ENCODE results near the gene KCNMB1.

KCNMB1 gene

DNA sequence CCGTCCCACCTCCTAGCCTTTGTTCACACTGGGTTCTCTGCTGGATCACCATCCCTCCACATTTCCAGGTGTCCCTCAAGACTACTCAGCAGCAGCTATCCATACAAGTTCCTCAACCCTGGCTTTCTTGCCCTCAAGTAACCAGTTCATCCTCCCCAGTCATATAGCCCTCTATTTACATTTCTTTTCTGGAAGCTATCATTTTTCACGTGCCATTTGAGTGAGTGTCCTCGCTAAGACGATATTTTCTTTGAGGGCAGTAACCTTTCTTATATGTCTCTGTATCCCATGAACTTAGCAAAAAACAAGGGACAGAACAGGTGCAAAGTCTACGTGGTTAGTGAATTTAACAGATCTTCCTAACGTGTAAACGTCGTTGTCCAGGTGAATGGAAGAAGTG lies 29.6 kb upstream of the KCNMB1 start:
- no peak for DNase-seq (ENCODE audit: low read depth)
- H3K4me3 ChIP-seq (ENCODE audit: low read depth, low read length), result no peak overlapping the region
- TF ChIP-seq, protein P1, sequence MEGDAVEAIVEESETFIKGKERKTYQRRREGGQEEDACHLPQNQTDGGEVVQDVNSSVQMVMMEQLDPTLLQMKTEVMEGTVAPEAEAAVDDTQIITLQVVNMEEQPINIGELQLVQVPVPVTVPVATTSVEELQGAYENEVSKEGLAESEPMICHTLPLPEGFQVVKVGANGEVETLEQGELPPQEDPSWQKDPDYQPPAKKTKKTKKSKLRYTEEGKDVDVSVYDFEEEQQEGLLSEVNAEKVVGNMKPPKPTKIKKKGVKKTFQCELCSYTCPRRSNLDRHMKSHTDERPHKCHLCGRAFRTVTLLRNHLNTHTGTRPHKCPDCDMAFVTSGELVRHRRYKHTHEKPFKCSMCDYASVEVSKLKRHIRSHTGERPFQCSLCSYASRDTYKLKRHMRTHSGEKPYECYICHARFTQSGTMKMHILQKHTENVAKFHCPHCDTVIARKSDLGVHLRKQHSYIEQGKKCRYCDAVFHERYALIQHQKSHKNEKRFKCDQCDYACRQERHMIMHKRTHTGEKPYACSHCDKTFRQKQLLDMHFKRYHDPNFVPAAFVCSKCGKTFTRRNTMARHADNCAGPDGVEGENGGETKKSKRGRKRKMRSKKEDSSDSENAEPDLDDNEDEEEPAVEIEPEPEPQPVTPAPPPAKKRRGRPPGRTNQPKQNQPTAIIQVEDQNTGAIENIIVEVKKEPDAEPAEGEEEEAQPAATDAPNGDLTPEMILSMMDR (IDR thresholded peaks at IDR 0.05; ENCODE audit: insufficient read depth, low read depth, low read length, missing control alignments), result no peak

DNA sequence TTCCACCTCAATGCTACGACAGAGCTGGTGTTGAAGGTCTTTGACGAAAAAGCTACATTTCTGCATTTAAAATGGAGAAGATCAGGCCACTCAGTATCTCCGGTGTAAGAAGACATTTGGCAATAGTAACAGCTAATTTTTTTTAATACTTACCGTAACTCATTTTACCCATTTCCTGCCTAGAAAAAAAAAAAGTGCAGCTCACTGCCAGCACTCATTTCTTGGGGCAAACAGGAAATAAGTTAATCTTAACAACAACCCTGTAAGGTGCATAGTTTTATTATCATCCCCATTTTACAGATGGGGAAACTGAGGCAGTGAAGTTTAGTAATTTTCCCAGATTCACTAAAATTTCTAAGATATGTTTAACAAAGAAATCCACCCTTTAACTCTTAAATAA lies 27.4 kb upstream of the KCNMB1 start:
- TF ChIP-seq, protein P1 (IDR thresholded peaks at IDR 0.05; ENCODE audit: insufficient read depth, low read depth, low read length, missing control alignments), result no peak
- H3K4me3 ChIP-seq (ENCODE audit: low read depth, low read length), result no peak overlapping the region
- no peak for DNase-seq (ENCODE audit: low read depth)

DNA sequence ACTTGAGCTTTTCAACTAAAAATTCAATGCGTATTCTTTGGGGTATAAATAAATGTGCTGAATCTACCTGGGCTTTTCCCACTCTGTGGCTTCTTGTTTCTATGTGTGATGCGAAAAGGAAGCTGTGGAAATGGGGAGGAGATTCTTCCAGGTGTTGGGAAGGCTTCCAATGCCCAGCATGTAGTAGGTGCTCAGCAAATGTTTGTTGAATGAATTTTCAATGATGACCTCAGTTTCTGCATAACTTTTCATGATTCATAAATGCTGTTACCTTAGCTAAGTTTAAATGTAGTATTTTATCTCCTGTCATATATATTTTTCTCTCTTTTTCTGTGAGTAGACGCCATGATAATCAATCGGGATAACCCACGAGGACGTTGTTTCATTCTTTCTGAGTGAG lies 25.6 kb upstream of the KCNMB1 start:
- TF ChIP-seq, protein P1 (IDR thresholded peaks at IDR 0.05; ENCODE audit: insufficient read depth, low read depth, low read length, missing control alignments), result no peak
- H3K4me3 ChIP-seq (ENCODE audit: low read depth, low read length), result no peak overlapping the region
- DNase-seq (ENCODE audit: low read depth), result no peak

DNA sequence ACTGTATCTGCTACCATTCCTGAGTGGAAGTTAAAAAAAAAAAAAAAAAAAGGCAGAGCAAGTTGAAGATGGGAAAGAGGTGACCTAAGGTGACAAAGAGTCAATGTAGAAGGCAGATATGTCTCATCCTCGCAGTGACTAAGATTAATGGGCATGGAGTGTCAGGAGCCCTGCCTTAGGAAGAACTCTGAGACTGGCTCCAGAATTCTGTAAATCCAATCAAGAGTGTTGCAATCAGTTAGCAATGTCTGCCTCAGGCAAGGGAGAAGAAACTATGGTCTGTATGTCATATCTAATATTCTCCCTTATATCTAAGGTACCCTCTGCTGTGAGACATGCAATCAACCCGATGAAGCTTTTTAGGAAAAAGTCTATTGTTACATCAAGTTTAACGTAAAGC lies 24.7 kb upstream of the KCNMB1 start:
- TF ChIP-seq, protein P1 (IDR thresholded peaks at IDR 0.05; ENCODE audit: insufficient read depth, low read depth, low read length, missing control alignments), result no peak
- no peak overlapping the region for H3K4me3 ChIP-seq (ENCODE audit: low read depth, low read length)
- no peak for DNase-seq (ENCODE audit: low read depth)

DNA sequence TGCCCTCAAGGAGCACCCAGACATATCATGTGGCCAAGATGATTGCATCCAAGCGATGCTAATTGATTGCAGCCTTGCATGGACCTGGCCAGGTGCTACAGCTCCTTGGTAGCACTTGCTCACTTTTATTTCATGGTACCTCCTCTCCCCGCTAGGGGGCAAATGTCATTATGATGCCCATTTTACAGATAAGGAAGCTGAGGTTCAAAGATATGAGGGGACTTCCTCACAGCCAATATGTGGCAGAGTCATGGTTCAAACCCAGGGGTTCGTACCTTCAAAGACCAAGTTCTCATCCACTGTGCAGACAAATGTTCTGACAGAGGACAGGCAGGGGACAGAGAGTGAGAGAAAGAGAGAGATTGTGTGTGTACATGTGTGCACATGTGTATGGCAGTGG lies 21.9 kb upstream of the KCNMB1 start:
- peak; percentile 44 for DNase-seq (ENCODE audit: low read depth)
- TF ChIP-seq, protein P1 (IDR thresholded peaks at IDR 0.05; ENCODE audit: insufficient read depth, low read depth, low read length, missing control alignments), result peak; percentile 63
- no peak overlapping the region for H3K4me3 ChIP-seq (ENCODE audit: low read depth, low read length)

DNA sequence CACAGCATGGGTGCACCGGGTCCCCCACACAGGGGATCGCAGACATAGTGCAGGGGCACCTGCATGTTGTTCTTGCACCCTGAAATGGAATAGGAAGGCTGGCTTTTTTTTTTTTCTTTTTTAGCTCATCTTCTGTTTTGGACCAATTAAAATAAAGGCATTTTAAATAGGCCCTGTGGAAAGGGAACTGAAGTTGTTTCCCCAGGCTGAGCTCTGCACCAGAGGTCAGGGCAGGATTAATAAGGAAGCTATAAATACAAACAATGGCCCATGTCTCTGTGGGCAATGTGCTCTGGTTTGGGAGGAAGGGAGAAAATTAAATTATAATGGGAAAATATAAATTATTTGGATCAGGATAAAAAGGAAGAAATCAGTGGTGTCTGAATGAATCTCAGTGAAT lies 21.2 kb upstream of the KCNMB1 start:
- DNase-seq (ENCODE audit: low read depth), result no peak
- TF ChIP-seq, protein P1 (IDR thresholded peaks at IDR 0.05; ENCODE audit: insufficient read depth, low read depth, low read length, missing control alignments), result no peak
- no peak overlapping the region for H3K4me3 ChIP-seq (ENCODE audit: low read depth, low read length)

DNA sequence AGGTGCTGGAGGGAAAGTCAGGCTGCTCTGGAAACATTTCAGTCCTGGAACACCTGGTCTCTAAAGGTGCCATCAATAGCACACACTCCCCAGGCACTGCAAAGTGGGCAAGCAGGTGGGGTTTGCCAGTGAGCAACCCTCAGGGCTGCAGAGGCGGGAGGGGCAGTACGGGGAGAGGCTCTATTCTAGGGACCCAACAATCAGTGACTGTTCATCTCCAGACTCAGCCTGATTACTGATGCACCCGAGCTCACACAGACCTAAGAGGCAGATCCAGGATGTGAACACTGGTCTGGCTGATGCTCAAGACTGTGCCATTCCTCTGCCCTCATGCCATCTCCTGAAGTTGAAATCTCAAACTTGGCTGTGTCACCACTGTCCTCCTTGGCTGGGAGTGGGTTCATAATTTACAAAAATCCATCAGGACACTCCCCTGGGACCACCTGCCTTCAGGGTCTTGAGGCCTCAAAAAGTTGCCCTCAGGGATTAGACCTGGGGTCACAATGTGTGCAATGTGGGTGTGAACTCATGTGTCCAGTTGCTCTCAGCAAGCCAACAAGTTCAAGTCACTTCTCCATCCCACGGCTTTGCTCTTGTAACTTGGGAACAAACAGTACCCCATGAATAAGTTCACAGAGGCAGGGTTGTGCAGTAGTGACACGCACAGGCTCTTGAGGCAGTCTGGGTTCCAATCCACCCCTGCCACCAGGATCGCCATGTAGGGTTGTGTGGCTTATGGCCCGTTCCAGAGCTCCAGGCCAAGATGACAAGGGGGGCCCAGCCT lies 19.9 kb upstream of the KCNMB1 start:
- TF ChIP-seq, protein P1 (IDR thresholded peaks at IDR 0.05; ENCODE audit: insufficient read depth, low read depth, low read length, missing control alignments), result no peak
- DNase-seq (ENCODE audit: low read depth), result no peak
- H3K4me3 ChIP-seq (ENCODE audit: low read depth, low read length), result no peak overlapping the region

Data from GM12865 (cell line).